Measurements from ENCODE around the gene USP36.
"Not testable (repeated sequence)": the region's sequence is repeated elsewhere in the genome, so short reads cannot be mapped to it uniquely, and the experiment has no call there.

Gene USP36

GRCh38 chr17:78763561-78763960, 77.1 kb downstream of the USP36 start:
- DNase-seq, result no peak

GRCh38 chr17:78761789-78762406, 78.7 kb downstream of the USP36 start:
- no peak for DNase-seq

DNA sequence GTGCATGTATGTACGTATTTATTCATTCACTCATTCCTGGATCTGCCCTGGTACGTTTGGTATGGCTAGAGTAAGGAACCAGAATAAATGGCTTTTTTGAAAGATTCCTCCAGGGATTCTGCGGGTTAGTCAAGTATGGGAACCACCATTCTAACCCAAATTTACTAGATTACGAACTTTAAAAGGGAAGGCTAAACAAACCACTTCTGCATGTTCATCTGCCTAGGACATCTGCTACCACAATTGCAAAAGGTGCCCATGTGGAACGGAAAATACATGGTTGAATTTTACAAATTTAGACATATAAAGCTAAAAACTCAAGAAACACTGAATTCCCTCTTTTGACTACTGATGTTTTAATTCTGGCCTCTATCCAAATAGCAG, 80.7 kb downstream of the USP36 start:
- DNase-seq, result no peak

DNA sequence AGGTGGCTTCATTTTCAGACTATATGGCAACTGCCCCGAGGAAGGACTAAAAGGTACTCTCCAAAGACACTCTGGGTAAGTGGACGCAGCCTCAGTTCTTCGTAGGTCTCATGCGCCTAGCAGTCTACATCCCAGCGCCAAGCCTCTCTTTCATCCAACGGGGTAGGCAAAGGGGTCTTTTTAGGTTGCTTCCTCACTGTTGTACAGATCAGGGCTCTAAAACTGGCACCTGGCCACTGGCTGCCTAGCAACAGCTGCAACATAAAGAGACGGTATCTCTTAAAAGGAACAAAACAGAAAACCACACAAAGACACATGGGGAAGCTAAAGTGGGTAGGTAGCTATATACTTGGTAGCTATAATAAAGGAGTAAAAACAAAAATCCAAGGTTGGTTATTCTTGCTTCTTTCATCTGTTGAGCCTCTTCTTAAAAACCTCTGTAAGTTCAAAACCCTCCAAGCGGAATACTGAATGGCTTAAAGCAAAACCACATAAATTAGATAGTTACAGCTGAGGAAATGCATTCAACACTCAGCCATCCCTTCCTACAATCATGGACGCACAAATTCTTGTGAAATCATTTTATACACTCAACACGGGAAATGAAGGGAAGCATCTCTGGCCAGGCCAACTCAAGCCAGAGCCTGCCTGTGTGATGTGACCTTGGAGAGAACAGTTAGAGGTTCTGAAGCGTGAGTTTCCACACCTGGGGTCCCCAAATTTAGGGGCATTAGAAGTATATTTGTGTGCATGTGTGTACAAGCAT, 81.2 kb downstream of the USP36 start:
- peak; percentile 18 for DNase-seq

DNA sequence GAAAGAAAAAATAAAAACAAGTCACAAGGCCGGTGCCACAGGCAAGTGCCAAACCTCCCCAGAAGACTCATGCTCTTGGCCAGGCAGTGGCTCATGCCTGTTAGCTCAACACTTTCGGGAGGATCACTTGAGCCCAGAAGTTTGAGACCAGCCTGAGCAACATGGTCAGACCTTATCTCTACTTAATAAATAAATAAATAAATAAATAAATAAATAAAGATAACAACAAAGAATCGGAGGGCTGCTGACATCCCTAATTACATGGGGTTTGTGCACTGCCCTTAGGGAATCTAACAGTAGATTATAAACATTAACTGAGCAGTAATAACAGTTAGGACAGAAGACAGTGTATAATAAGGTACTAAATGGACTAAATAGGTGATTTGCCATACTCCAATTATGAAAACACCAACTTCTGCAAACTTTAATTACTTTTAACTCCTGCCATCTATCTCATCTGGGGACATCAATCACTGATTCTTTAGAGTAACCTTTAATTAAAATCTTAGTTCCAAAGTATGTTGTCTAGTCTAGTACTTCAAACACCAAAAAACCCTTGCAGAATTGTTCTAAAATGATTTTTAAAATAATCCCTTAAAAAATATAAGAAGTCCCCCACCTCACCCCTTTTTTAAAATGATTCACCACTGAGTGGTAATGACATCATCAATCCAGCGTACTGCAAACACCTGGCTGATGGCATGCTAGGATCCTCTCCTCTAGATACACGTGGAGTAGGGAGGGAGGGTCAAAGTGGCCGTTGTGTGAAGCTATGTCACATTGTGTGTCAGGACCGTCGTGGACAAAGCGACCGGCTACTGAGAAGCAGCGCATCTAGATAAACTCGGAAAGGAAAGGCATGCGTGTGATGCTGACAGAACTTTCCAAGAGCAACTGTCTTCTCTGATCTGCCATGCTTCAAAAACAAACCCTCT, 87.0 kb downstream of the USP36 start:
- no peak for DNase-seq

DNA sequence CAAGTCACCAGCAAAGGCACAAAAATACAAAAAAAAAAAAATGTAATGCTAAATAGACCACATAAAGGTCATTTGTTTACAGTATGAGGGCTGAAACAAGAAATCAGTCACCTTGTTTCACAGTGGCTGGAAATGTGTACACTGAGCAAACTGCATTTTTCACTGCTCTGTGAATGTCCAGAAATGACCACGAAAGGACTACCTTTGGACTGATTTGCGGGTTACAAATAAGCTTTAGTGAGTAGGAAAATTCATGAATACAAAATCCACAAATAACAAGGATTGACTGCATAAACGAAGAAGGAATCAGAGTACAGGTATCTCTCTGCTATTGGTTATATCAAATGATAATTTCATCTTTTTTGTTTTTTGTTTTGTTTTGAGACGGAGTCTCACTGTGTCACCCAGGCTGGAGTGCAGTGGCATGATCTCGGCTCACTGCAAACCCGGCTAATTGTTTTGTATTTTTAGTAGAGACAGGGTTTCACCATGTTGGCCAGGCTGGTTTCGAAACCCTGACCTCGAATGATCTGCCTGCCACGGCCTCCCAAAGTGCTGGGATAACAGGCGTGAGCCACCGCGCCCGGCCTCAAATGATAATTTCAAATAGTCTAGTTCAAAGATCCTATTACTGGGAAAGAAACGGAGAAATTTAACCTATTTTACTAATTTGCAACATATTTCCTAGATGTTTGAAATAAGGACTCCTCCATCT, 89.0 kb downstream of the USP36 start:
- no peak for DNase-seq

DNA sequence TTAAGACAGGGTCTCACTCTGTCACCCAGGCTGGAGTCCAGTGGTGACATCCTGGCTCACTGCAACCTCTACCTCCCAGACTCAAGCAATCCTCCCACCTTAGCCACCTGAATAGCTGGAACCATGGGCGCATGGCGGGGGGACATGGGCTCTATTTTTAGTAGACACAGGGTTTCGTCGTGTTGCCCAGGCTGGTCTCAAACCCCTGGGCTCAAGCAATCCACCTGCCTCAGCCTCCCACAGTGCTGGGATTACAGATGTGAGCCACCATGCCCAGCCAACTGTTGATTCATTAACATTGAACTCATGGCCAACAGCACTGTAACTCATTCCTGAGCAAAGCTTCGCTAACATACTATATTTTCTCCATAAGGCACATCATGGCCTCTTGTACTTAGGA, 89.6 kb downstream of the USP36 start:
- not testable (repeated sequence) for DNase-seq

- no peak for DNase-seq
These were observed 91.8 kb downstream of the USP36 start for GRCh38 chr17:78748730-78749317.

DNA sequence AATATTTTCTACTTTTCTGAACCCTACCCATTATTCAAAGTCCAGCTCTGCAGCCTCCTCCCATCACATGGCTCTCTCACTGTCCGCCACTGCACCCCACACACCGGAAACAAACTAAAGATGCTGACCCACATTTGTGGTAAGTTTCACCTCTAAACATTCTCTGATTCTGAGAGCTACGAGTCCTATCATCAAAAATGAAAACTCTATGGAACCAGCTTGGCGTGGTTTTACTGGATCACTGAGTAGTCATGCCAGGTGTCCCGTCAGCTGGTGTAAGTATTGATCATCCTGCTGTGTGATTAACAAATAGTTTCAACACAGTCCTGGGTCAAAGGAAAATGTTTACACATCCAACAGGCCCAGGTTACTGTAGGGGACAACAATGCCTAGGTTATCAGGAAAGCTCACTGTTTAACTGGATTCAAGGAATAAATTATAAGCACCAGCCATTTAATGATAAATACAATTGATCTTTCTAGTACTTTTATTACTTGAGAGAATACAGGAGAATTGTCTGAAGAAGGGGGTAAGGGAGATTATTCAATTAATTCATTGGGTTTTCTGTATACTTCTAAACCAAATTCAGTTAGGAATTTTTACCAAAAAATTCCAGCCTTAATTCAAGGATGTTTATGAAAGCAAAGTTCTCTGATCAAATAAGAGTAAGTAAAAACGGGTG, 92.4 kb downstream of the USP36 start:
- DNase-seq, result no peak

DNA sequence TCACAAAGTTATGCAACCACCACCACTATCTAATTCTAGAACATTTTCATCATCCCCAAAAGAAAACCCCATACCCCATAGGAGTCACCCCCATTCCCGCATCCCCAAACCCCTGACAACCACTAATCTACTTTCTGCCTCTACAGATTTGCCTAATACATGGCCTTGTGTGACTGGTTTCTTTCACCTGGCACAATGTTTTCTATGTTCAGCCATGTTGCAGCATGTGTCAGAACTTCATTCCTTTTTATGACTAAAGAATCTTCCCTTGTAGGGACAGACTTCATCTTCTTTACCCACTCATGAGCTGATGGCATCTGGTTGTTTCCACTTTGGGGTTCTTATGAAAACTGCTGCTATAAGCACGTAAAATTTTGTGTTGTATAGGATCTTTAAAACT, 93.1 kb downstream of the USP36 start:
- no peak for DNase-seq

- DNase-seq, result no peak
These were observed 93.7 kb downstream of the USP36 start for GRCh38 chr17:78746949-78747269.

- DNase-seq, result no peak
These were observed 94.2 kb downstream of the USP36 start for GRCh38 chr17:78746263-78746948.
